Parathyroid adenoma (tissue), 2 donors: ENCODE measurements around the gene ARHGAP15.

Source experiments
- H2AFZ ChIP-seq: fragments of 300-600 bp; sonication (generic); one replicate; pipeline ENCODE4 v1.7.0; 2017; ENCODE audit warnings: antibody characterized with exemption, mild to moderate bottlenecking
- H3K27ac ChIP-seq: fragments of 300-600 bp; sonication (generic); one replicate; pipeline ENCODE4 v1.7.0; 2017
- H3K27me3 ChIP-seq: fragments of 300-600 bp; sonication (generic); one replicate; pipeline ENCODE4 v1.7.0; 2017; ENCODE audit warnings: low read length; ENCODE audit not compliant: control insufficient read depth, insufficient read depth
- H3K36me3 ChIP-seq: fragments of 300-600 bp; sonication (generic); one replicate; pipeline ENCODE4 v1.7.0; 2017; ENCODE audit warnings: low read length; ENCODE audit not compliant: control insufficient read depth, insufficient read depth
- H3K4me1 ChIP-seq: fragments of 300-600 bp; sonication (generic); one replicate; pipeline ENCODE4 v1.7.0; 2017; ENCODE audit warnings: control low read depth
- H3K4me2 ChIP-seq: fragments of 300-600 bp; sonication (generic); one replicate; pipeline ENCODE4 v1.7.0; 2017; ENCODE audit warnings: low read length
- H3K4me3 ChIP-seq: fragments of 300-600 bp; sonication (generic); one replicate; pipeline ENCODE4 v1.7.0; 2017; ENCODE audit warnings: low read depth, low read length
- H3K79me2 ChIP-seq: fragments of 300-600 bp; sonication (generic); one replicate; pipeline ENCODE4 v1.7.0; 2017; ENCODE audit warnings: control low read depth
- H3K9ac ChIP-seq: fragments of 300-600 bp; sonication (generic); one replicate; pipeline ENCODE4 v1.7.0; 2017; ENCODE audit warnings: mild to moderate bottlenecking
- H3K9me3 ChIP-seq: fragments of 300-600 bp; sonication (generic); one replicate; pipeline ENCODE4 v1.7.0; 2017; ENCODE audit warnings: low read length; ENCODE audit not compliant: control insufficient read depth
- CTCF ChIP-seq: fragments of 300-600 bp; sonication (generic); IDR thresholded peaks from one replicate; pipeline ENCODE4 v1.7.0; 2017; ENCODE audit warnings: antibody characterized with exemption, mild to moderate bottlenecking
- donor health status: primary hyperparathyroidism.

ARHGAP15 gene

GRCh38 chr2:143564419-143564818, 435.2 kb downstream of the ARHGAP15 start:
- no peak for TF ChIP-seq CTCF
- Histone ChIP-seq H3K27me3 (no peaks in the 10 kb centered on the region), H3K9ac (no peak overlapping the region), H3K4me3 (no peak overlapping the region), H3K4me1 (no peaks in the 10 kb centered on the region), H2AFZ (no peak overlapping the region), H3K4me2 (no peak overlapping the region), H3K9me3 (no peaks in the 10 kb centered on the region), H3K36me3 (no peaks in the 10 kb centered on the region), H3K79me2 (no peaks in the 10 kb centered on the region), H3K27ac (no peak overlapping the region)

GRCh38 chr2:143571747-143572146, 442.5 kb downstream of the ARHGAP15 start:
- Histone ChIP-seq H3K9ac (no peak overlapping the region), H3K4me1 (no peaks in the 10 kb centered on the region), H3K36me3 (no peaks in the 10 kb centered on the region), H3K9me3 (no peaks in the 10 kb centered on the region), H3K27ac (no peak overlapping the region), H3K4me3 (no peak overlapping the region), H2AFZ (no peak overlapping the region), H3K27me3 (no peaks in the 10 kb centered on the region), H3K4me2 (no peak overlapping the region), H3K79me2 (no peaks in the 10 kb centered on the region)
- no peak for TF ChIP-seq CTCF

- Histone ChIP-seq H3K4me2 (no peak overlapping the region), H3K4me1 (no peaks in the 10 kb centered on the region)
- no peak for TF ChIP-seq CTCF
Measured at GRCh38 chr2:143572421-143572820, 443.2 kb downstream of the ARHGAP15 start.

GRCh38 chr2:143574069-143574468, 444.9 kb downstream of the ARHGAP15 start:
- Histone ChIP-seq H3K79me2 (no peaks in the 10 kb centered on the region), H2AFZ (no peak overlapping the region)

More at GRCh38 chr2:143572421-143572820, 443.2 kb downstream of the ARHGAP15 start:
- Histone ChIP-seq H3K36me3 (no peaks in the 10 kb centered on the region), H2AFZ (no peak overlapping the region), H3K79me2 (no peaks in the 10 kb centered on the region), H3K27me3 (no peaks in the 10 kb centered on the region), H3K27ac (no peak overlapping the region), H3K9me3 (no peaks in the 10 kb centered on the region), H3K4me3 (no peak overlapping the region), H3K9ac (no peak overlapping the region)

More at GRCh38 chr2:143574069-143574468, 444.9 kb downstream of the ARHGAP15 start:
- no peak overlapping the region for H3K9ac ChIP-seq
- no peak overlapping the region for H3K4me2 ChIP-seq
- H3K27ac ChIP-seq = no peak overlapping the region
- H3K9me3 ChIP-seq = no peaks in the 10 kb centered on the region
- no peaks in the 10 kb centered on the region for H3K27me3 ChIP-seq
- H3K4me1 ChIP-seq = no peaks in the 10 kb centered on the region
- no peak for TF ChIP-seq CTCF
- H3K4me3 ChIP-seq = no peak overlapping the region
- no peaks in the 10 kb centered on the region for H3K36me3 ChIP-seq
